GM19468 (cell line): ENCODE results near the gene FBXW8.

Experiments used
- ATAC-seq: cut with Tn5 transposase; IDR thresholded peaks from one replicate; pipeline ENCODE4 v1.9.1; 2021; ENCODE audit warnings: mild to moderate bottlenecking, moderate library complexity, moderate number of reproducible peaks; ENCODE audit not compliant: unreplicated experiment; ENCODE audit errors: extremely low read depth

Gene FBXW8

GRCh38 chr12:117033382-117034221 lies 122.9 kb downstream of the FBXW8 start:
- no peak for ATAC-seq

GRCh38 chr12:117034249-117034648 lies 123.5 kb downstream of the FBXW8 start:
- ATAC-seq, result no peak

- no peak for ATAC-seq
Measured at GRCh38 chr12:117034701-117035151, 124.0 kb downstream of the FBXW8 start.

DNA sequence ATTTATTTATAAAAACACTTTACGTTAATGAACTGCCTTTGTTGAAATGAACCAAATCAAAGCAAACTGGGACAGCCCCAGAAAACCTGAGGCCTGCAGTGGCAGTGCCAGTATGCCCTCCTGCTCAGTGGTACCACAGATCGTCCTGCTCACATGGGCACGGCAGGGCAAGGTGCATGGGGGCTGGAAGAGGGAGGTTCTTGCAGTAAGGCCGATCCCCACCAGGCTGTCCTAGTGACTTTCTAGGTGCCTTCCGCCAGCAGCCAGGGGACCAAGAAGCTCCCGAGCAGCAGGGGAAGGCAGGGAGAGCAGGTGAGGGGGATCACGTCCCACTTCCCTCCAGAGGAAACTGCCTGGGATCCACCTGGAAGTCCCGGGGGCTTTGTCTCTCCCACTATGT lies 124.5 kb downstream of the FBXW8 start:
- no peak for ATAC-seq

GRCh38 chr12:117036046-117036445 lies 125.3 kb downstream of the FBXW8 start:
- no peak for ATAC-seq

DNA sequence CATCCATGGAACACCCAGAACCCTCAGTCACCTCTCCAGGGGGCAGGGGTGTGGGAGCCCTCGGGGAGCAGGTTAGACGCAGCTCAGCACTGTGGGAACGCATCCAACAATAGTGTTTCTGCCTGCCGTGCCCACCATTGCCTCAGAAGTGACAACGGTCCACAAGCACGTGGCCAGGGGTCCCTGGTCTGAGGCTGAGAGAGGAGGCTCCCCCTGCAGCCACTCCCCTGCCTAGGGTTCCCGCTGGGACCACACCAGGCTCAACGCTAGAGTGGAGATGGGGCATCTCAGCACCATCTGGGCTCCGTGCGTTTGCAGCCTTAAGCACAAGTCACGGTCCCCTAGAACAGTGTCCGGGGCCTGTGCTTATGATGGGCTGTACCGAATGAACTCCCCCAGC lies 125.8 kb downstream of the FBXW8 start:
- no peak for ATAC-seq

DNA sequence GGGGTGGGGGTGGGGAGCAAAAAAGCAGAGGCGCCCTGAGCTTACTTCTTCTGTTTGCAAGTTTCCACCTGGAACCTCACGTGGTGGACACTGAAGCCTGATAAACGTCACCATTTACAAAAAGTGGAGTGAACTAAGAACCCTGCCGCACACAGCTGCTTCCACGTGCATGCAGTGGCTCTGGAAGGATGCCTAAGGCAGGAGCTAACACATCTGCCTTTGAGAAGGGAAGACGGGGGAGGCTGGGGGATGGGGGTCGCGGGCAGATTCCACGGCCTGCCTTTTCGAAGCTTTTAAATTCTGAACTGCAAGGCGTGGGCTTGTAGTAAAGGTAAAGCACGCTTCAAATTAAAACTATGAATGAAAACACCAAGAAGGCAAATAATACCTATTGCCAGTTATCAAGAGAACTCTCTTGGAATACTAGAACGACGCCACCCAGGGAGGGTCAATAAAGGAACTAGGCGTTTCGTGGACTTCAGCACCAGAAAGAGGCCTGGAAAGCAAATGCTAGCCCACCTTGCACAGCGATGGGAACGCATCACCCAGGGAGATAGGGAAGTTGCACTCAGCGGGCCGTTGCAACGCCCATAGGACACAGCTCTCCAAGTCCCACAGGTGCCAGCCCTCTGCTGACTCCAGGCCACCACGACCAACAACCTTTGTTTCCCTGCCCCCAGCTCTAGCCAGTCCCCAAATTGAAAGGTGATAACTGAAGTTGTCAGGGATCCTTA lies 126.7 kb downstream of the FBXW8 start:
- ATAC-seq, result no peak

DNA sequence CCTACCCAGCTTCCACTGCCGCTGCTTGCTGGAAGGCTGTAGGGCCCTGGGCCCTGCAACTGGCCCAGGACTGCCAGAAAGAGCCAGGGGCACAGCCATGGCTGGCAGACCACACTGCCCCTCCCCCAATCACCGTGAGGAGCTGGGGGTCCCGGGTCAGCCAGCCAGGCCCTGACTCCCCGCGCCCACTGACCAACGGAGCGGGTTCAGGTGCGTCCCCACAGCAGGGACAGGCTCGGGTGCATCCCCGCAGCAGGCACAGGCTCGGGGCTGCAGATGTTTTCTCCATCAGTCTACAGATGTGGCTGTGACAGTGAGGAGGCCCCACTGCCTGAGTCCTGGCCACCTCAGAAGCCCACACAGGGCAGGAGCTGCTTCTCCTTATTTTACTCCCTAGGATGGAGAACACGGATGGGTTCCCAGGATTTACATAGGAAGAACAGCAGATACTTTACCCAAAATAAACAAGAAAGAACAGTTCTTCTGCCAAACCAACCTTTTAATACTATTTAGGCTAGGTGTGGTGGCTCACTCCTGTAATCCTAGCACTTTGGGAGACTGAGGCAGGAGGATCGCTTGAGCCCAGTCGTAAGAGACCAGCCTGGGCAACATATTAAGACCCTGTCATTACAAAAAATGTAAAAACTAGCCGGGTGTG lies 127.4 kb downstream of the FBXW8 start:
- no peak for ATAC-seq

DNA sequence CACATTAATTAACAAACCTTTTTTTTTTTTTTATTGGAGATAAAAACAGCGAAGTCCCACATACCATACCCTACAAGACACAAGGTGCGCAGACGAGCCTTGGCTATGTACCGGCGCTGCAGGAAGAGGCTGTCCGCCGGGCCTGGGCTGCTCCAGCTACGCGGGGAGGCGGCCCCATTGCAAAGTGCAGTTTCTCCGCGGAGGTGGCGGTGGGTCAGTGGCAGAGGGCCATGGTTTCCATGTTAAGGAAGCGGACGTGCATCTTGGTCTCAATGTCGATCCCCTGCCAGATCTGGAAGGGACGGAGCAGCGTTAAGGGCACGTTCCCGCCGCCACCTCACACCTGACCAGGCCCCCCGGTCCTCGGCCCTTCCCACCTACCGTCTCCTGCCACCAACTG lies 128.2 kb downstream of the FBXW8 start:
- no peak for ATAC-seq

GRCh38 chr12:117039891-117040309 lies 129.2 kb downstream of the FBXW8 start:
- no peak for ATAC-seq

- ATAC-seq, result no peak
Measured at GRCh38 chr12:117040496-117040895, 129.7 kb downstream of the FBXW8 start.

DNA sequence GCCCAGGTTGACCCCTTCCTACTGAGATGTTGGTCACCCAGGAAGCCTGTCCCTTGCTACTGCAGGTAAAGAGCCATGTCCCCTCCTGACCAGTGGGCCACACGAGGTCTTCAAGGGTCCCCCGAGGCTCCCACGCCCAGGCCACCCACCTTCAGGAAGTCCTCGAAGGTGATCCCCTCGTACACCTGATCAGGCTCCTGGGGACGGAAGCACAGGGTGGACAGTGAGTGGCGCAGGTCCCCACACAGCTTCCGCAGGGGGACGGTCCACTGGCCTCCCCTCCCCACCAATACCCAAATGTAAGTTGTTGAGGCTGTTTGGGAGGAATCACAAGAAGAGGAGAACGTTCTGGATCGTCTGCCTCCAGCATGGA lies 131.0 kb downstream of the FBXW8 start:
- ATAC-seq, result no peak

DNA sequence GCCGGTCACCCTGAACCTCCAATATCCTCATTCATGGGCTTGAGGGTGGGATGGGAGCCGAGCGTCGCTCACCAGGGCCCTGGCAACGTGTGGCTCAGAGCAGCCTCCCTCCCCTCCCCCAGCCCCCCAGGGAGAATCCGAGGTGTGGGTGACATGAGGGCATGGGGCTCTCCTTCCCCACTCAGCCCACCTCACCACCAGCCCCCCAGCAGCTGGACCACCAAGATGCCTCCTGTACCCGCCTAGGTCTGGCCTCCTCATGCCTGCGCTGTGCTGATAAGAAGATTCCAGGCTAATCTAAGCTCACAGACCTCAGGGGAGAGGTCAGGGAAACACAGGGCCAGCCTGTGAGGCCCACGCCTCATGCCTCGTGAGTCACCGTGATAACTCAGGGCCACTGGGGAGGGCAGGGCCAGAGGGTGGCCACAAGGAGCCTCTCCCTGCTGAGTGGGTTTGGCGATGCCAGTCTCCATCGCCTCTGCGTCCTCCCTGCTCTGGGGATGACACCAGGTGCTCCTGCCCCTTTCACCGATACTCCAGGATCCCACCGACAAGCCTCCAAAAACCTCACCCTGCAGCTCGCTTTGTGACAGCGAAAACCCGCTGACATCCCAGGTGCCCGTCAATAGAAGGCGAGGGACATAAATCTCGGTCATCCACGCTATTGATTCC lies 131.6 kb downstream of the FBXW8 start:
- no peak for ATAC-seq

- ATAC-seq, result no peak
Measured at GRCh38 chr12:117042862-117043261, 132.1 kb downstream of the FBXW8 start.

- no peak for ATAC-seq
Measured at GRCh38 chr12:117044311-117044710, 133.6 kb downstream of the FBXW8 start.

GRCh38 chr12:117044790-117045159 lies 134.0 kb downstream of the FBXW8 start:
- ATAC-seq, result no peak

DNA sequence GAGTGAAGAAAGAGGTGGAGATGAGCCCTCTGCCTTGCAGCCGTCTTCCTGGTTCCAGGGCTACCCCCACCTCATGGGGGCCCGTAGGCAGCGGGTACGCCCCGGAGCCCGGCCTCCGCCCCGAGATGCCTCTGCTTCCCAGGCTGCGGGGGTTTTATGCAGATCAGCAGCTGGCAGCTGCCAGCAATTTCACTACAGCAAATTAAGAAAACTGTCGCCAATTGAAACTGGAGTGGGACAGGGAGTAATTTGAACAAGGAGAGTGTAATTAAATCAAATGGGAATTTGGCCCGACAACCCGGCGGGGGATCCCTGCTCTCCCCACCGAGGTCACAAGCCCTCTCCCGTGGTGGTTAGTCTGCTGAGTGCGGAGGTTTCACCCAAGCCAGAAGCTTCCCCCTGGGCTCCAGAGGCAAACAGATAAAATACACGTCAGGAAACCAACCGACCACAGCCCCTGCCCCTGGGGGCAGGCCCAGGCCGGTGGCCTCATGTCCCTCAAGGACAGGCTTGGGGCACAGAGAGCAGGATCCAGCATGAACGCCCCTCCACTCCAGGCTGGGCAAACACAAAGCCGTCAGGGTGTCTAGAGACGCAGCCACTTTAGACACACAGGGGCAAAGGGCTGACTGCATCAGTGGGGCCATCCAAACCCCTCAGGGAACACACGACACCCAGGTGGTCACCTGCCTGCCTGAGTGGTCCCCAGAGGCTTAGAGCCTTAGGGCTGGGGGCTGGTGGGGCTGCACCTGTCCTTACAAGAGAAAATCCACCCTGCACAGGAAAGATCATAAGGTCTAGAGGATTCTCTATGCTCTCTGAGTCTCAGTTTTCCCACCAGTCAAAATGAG lies 134.6 kb downstream of the FBXW8 start:
- no peak for ATAC-seq

DNA sequence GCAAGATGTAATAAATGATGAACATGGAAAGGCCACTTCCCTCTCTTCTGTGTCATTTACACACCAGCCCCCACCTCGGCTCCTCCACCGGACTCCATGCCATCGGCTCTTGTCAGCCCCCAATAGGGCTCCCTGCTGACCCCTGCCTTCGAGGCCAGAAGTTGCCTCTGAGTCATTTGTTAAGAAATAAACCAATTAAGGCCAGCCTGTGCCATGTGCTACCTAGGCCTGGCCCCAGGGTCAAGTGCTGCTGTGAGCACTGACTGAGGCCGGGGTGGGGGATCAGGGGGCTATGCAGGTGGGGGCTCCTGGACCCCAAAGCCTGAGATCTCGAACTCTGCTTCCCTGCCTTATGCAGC lies 135.2 kb downstream of the FBXW8 start:
- no peak for ATAC-seq

DNA sequence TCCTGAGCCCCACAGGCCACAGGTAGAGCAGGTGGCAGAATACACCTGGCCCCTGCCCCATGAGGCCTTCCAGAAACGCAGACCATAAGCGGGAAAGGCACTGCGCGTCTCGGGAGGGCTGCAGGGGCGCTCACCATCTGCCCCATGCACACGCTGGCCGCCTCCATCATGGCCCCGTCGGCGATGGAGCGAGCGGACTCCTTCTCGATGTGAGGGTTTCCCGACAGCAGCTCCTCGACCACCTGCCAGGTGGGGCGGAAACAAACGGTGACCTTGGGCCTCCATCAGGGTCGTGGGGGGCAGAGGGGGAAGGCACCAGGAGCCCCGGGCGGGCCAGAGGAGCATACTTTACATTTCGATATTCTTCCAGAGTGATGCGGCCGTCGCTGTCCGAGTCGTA lies 135.7 kb downstream of the FBXW8 start:
- ATAC-seq, result no peak
